Stimulated activated CD8-positive, alpha-beta memory T cell treated with anti-CD3 and anti-CD28 coated beads, Interleukin-2, amount 100 ng/mL, for 1 hour (primary cell): ENCODE measurements around the gene ENO2.

Source experiments
- DNase-seq, 2 donors: peaks; one replicate each; pipeline ENCODE4 v3.0.0-alpha.2; 2020; ENCODE audit warnings: low read depth in 2 of 2

The ENO2 gene

DNA sequence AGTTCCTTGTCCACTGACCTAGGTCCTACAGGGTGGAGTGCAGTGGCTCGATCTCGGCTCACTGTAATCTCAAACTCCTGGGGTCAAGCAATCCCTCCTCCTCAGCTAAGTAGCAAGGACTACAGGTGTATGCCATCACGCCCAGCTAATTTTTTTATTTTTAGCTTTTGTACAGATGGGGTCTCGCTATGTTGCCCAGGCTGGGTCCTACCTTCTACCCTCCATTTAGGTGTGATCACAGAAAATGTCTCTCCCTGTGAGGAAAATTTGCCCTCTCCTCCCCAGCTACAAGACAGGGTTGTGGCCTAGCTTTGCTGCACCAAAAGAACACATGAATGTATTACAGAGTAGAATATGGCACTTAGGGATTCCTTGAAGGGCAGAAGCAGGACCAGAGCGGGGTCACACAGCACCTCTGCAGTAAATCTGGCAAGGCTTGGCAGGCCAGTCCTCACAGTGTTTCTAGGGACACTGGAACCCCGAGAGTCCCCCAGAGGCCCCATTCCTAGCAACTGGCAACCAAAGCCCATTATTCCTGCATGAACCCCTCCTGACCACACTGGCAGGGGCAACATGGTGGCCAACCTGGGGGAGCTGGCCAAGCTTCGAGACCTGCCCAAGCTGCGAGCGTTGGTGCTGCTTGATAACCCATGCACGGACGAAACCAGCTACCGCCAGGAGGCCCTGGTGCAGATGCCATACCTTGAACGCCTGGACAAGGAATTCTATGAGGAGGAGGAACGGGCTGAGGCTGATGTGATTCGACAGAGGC is 2.0 kb upstream of the ENO2 start:
- no peak for DNase-seq

DNA sequence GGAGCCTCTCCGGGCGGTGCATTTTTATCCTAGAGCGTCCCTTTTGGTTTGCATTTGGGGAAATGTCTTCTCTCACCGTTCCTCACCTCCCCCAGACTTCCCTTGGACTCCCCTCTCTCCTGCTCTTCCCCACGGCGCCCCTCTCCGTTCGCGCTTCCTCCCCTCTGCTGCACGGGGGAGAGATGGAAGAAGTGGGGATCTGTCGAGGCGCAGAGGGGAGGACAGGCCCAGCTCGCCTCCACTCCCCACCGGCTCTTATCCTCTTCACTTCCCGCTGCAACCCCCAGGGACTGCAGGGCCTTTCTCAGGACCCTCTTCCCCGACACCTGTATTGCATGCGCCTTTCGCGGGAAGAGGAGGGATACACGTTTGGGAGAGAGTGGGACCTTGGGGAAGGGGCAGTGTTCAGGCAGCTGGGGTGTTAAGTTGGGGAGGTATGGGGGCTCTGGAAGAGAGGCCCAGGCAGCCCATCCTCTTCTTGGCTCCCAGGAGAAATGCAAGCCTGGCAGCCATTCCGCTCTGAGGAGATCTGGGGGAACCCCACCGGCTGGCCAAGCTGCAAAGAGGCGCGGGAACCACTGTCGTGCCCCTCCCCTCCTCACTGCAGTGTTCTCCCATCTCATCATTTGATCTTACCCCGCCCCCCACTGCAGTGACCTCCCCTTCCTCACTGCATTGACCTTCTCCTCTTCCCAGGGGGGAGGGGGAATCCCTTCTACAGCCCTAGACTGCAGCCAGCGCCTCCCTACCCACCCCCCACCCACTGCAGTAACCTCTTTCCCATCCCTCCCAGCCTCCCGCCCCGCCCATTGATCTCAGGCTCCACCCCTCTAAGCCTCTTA is 788 bp downstream of the ENO2 start:
- DNase-seq: no peak

DNA sequence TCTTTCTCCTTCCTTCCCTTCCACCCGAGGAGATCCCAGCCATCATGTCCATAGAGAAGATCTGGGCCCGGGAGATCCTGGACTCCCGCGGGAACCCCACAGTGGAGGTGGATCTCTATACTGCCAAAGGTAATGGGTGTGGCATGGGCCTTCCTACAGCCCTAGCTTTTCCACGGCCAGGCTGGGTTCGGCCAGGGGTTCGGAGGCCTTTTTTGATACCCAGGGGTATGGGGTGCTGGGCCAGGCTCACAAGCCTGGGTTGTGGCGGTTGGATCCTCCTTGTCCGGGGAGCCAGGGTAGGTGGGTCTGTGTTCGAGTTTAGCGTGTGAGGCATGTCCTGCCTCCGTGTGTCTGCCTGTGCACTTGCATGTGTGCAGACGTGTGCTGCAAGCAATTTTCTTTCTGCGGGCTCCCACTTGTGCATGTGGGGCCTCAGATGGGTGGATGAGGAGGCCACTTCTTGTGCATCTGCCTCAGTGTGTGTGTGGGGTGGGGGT is 1.5 kb downstream of the ENO2 start:
- DNase-seq: no peak

DNA sequence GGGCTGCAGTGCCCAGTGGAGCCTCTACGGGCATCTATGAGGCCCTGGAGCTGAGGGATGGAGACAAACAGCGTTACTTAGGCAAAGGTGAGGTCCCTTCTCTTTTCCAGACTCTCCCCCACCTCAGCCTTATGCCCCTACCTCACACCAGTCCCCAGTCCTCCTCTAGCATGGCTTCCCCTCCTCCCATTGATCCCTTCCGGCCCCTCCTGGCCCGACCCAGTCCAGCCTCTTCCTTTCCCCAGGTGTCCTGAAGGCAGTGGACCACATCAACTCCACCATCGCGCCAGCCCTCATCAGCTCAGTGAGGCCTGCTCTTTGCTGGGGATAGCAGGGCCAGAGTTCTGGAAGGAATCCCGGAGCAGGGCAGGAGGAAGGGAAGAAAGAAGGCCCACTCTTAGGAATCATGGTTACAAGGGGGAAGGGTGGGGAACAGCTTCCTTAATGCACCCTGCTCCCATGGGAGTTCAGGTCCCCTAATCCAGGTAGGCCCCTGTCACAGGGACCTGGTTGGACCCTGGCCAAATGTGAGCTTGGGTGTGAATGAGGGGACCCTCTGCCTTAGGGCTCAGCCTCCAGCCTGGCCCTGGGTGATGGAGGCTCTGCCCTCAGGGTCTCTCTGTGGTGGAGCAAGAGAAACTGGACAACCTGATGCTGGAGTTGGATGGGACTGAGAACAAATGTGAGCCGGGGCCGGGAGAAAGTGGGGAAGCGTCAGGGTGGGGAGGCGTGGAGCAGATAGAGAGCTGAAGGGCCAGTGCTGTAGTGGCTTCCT is 2.2 kb downstream of the ENO2 start:
- DNase-seq: no peak

DNA sequence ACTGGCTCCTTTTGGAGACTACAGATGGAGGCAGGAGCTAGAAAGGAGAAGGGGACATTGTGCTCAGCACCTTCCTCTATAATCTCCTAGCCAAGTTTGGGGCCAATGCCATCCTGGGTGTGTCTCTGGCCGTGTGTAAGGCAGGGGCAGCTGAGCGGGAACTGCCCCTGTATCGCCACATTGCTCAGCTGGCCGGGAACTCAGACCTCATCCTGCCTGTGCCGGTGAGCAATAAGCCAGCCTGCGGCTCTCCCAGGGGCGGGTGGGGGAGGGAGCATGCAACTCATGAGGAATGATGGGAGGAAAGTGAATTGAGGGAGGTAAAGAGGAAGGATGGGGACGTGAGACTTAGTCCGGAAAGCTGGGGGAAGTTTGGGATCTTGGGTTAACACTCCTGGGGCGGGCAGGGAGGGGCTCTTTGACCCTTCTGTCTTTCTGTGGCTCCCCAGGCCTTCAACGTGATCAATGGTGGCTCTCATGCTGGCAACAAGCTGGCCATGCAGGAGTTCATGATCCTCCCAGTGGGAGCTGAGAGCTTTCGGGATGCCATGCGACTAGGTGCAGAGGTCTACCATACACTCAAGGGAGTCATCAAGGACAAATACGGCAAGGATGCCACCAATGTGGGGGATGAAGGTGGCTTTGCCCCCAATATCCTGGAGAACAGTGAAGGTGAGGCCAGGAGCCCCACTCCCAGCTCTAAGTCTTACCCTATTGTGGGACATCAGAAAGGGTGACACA is 3.3 kb downstream of the ENO2 start:
- no peak for DNase-seq

DNA sequence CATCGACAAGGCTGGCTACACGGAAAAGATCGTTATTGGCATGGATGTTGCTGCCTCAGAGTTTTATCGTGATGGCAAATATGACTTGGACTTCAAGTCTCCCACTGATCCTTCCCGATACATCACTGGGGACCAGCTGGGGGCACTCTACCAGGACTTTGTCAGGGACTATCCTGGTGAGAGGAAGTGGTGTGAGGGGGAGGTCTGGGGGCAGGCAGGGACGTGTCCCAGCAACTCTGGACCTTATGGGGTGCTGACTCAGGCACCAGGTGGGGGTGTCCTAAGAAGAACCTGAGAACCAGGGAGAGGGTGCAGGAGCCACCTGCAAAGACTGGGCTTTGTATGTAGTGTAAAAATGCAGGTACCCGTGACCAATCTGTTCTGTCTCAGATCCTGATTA is 5.2 kb downstream of the ENO2 start:
- DNase-seq: no peak

DNA sequence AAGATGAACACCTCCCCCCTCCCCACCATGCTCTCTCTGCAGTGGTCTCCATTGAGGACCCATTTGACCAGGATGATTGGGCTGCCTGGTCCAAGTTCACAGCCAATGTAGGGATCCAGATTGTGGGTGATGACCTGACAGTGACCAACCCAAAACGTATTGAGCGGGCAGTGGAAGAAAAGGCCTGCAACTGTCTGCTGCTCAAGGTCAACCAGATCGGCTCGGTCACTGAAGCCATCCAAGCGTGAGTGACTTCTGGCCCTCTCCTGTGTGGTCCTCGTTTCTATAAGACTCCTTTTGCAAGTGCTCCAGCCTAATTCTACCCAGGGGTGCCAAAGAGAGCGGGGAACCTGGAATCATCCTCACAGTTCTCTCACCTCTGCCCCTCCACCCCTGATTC is 7.2 kb downstream of the ENO2 start:
- DNase-seq: no peak

DNA sequence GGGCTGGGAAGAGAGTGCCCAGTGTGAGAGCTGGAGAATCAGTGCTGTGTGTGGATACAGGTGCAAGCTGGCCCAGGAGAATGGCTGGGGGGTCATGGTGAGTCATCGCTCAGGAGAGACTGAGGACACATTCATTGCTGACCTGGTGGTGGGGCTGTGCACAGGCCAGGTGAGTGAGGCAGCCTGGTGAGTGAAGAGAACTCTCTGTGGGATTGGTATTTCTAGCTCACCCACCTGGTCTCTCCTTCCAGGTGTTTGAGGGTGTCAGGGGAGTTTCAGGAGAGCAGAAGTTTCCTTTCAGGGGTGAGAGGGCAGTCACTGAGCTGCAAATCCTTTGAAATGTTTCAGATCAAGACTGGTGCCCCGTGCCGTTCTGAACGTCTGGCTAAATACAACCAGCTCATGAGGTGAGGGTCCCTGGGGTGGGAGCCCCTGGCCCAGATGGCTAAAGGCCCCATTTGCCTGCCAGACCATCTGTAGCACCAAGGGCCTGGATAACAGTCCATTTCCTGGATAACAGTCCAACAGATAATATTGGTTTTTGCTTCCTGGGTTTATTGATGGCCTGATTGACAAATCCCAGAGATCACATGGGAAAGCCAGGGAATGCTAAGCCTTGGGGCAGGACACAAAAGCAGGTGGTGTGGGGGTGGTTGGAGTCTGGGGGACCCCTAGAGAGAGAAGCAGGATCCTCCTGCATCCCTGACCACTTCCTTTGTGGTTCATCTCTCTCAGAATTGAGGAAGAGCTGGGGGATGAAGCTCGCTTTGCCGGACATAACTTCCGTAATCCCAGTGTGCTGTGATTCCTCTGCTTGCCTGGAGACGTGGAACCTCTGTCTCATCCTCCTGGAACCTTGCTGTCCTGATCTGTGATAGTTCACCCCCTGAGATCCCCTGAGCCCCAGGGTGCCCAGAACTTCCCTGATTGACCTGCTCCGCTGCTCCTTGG is 7.9 kb downstream of the ENO2 start:
- DNase-seq: no peak

DNA sequence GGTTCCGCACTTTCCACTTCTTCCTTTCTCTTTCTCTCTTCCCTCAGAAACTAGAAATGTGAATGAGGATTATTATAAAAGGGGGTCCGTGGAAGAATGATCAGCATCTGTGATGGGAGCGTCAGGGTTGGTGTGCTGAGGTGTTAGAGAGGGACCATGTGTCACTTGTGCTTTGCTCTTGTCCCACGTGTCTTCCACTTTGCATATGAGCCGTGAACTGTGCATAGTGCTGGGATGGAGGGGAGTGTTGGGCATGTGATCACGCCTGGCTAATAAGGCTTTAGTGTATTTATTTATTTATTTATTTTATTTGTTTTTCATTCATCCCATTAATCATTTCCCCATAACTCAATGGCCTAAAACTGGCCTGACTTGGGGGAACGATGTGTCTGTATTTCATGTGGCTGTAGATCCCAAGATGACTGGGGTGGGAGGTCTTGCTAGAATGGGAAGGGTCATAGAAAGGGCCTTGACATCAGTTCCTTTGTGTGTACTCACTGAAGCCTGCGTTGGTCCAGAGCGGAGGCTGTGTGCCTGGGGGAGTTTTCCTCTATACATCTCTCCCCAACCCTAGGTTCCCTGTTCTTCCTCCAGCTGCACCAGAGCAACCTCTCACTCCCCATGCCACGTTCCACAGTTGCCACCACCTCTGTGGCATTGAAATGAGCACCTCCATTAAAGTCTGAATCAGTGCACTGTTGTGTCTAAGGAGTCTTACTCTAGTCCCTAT is 8.8 kb downstream of the ENO2 start:
- no peak for DNase-seq

DNA sequence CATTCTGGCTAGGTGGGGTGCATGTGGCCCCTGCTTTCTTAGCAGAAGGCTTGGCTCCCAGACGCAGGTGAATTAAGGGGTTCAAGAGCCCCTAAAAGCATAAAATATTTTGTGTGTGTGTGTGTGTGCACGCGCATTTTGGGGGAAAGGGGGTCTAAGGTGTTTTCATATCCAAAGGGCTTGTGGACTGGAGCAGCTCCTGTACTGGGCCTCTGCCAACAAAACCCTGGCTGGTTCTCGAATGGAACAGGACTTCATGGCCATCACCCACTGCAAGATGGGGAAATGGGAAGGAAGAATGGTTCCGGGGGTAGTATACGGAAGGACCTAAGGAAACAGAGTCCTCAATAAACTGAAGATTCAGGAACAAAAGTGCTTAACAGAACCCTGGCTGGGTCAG is 9.5 kb downstream of the ENO2 start:
- no peak for DNase-seq

DNA sequence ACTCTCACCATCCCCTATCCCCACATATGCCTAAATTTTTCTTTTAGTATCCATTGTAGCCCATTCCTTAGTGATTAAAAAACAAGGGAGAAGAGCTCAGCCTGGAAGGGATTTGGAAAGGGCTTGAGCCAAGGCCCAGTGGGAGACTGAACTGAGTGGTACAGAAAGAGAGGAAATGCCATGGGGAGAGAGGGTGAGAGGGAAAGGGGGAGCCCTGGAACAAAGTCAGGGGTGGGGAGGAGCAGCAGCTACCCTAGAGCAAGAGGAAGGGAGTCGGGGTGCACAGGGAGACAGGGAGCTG is 10.8 kb downstream of the ENO2 start:
- no peak for DNase-seq

DNA sequence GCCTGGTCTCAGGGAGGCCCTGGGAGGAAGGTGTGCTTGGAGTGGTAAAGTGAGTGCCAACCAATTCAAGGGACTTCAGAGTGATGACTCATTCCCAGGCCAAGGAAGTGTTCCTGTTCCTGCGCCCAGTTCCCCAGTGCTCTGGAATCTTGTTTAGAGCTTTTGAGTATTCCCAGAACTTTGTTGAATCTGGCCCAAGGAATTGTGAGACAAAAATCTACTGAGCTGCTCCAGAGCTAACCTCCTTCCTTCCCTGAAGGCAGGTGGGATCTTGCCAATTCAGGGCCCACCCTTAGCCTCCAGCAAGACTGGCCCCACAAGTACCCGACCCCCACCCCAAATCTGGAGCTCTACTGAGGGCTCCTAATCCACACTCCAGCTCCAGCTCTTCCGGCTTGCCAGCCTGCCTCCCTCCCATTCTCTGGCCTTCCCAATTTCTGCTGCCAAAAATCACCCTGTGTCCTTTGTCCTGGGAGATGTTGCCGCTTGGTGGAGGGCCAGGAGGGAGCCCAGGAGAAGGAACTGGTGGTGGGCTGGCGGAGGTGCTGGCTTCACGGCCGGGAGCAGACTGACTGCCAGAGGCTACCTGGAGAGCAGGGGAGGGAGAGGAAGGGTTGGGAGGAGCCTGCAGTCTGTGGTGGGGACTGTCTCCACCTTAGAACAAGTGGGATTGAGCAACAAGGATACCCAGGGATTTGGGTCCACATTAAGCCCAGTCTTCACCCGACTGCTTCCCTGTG is 11.3 kb downstream of the ENO2 start:
- DNase-seq: no peak

DNA sequence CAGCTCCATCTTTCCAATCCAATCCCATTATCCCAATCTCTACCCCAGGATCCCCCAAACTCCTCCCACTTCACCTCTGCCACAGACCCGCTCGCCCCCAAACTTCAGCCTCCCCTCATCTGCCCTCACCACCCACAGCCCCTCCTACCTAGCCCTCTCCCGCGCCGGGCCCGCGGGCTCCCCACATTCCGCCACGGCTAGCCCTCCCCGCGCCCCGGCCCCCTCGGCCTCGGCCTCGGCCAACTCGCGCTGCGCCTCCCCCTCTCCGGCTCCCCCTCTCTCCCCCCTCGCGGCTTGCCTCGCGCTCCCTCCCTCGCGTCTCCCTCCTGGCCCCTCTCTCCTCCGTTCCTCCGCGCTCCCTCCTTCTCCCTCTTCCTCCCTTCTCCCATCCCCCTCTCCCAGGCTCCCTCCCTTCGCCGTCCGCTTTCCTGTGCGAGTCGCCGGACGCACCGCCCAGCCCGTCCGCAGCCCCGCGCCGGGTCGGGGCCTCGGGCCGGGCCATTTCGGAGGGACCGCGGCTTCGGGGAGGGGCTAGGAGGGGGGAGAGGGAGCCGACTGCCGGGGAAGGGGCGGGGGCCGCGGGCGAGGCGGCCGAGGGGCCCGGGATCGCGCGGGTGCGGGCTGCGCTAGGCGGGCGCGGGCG is 13.1 kb downstream of the ENO2 start, which contains the start of gene ATN1:
Gene ATN1 (plus strand): TSS at position 581 of the 643 bp plus-strand sequence. CDS start 6,043 bp downstream, outside the sequence.
- no peak for DNase-seq

DNA sequence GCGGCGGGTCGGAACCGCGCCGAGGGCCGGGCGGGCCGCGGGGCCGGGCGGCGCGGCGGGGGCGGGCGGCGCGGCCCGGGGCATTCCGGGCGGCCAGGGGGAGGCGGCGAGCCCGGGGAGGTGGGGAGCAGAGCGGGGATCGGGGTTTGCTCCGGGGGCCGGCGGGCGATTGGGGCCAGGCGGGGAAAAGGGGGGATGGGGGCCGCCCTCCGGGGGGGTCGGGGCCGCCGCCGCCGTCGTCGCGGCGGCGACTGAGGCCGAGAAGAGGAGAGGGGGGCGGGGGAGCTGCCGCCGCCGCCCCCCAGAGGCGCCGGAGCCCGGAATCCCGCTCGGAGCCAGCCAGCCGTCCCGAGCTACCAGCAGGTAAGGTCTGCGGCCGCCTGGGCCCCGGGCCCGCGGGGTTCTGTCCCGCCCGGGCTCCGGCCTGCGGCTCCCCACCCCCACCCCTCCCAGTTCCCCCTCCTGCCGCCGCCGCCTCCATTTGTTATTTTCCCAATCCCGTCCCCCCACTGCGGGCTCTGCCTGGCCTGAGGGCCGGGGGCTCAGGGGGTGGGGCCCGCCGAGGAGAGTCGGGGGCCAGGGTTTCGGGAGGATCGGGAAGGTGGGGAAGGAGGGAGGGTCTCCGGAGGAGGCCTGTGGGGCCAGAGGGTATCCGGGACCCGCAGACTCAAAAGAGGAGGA is 13.8 kb downstream of the ENO2 start:
- DNase-seq: no peak

DNA sequence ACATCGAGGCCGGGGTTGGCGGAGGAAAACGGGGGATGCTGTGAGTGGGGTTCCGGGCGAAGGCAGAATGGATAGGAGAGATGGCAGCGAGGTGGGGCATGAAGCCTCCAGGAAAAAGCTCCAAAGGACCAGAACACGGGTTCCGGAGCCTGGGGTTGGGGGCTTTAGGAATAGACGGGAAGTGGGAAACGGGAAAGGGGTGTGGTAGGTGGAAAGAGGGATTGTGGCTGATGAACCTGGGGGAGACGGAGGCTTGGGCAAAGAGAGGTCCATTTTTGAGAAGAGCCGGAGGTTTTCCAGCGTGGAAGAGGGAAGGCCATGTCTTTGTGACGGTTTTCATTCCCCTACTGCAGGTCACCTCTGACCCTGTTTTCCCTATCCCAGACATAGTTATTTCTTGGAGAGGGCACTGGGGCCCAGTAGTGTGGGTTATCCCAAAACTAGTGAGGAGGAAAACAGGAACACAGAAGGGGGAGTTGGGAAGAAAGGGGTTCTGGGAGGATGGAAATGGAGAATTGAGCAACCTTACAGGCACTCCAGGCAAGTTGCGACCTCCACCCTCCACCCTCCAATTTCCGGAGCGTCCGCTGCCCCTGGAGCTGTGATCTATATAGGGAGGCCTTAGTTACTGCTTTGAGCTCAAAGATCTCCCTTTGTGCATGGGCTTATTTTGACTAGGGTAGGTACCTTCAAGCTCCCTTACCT is 14.5 kb downstream of the ENO2 start:
- no peak for DNase-seq

DNA sequence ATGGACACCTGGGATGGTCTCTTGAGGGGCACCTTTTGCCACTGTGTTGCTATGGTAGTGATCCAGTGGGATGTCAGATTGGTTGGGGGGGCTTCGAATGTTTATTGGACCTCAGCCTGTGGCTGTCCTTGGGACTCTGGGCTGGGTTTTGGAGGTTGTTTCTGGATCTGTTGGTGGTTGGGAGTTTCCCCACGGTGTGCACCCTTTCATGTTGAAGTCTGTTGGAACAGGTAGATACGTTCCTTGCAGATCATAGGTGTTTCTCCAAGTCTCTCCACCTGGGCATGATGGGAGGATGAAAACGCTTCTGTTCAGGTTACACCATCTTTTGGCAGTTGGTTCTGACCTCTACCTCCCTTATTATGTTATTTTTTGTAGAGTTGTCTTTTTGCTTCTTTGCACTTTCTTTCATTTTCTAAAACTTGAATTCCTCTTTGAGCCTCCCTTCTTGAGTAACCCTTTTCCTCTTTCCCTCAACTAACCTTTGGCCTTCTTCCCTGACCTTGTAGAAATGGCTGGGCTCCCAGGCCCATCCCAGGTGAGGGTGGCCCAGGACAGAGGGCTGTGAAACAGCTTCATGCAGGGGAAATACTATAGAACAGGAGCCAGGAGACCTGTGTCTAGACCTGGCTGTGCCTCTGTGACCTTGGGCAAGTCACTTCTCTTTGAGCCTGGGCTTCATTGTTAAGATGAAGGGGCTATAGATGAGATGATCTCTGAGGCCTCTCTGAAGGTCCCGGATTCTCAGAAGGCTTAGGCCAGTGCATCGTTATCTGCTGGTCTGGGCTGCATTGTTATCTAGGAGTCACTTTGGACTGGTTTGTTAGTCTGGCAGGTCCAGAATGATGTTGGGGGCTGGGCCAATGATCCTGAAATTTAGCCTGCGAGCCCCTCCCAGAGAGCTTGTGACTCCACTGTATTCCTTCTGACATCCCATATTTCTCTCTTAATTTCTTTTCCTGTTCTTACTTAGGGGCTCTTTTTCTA is 15.4 kb downstream of the ENO2 start:
- no peak for DNase-seq
